Uterus (tissue), 2 donors: ENCODE measurements around the gene DIAPH3.

Source experiments
- POLR2A ChIP-seq, 2 donors: fragments of 450-650 bp; IDR thresholded peaks; one replicate each; pipeline ENCODE4 v1.6.1; 2016; ENCODE audit warnings: antibody characterized with exemption in 2 of 2, mild to moderate bottlenecking in 1 of 2, moderate library complexity in 1 of 2
- TF ChIP-seq, protein P1 (sequence below), 4 experiments: fragments of 200-600 bp in 2 of 4; fragments of 450-650 bp in 2 of 4; sonication (generic) in 2 of 4; IDR thresholded peaks; one replicate each; pipeline ENCODE4 v1.5.1; 2016 to 2019; ENCODE audit warnings: antibody characterized with exemption in 4 of 4, mild to moderate bottlenecking in 2 of 4, moderate library complexity in 1 of 4

DNA sequence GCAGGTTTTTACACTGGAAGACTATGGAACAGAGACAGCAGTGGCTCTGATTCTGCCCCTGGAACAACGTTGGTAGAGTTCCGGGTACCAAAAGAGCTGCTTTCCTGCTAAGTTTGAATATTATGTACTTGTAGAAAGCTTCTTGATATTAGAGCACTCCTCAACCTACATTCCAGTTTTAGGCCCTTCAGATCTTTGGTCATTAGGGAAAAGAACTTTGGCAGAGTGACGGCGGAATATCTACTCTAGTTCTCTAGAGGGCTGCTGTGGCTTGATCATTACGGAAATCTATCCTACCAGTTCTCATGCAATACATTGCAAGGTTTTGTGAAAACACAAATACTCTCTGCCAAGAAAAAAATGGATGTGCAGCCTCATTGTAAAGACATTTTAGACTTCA lies 415.7 kb downstream of the DIAPH3 start:
- TF ChIP-seq, protein P1, sequence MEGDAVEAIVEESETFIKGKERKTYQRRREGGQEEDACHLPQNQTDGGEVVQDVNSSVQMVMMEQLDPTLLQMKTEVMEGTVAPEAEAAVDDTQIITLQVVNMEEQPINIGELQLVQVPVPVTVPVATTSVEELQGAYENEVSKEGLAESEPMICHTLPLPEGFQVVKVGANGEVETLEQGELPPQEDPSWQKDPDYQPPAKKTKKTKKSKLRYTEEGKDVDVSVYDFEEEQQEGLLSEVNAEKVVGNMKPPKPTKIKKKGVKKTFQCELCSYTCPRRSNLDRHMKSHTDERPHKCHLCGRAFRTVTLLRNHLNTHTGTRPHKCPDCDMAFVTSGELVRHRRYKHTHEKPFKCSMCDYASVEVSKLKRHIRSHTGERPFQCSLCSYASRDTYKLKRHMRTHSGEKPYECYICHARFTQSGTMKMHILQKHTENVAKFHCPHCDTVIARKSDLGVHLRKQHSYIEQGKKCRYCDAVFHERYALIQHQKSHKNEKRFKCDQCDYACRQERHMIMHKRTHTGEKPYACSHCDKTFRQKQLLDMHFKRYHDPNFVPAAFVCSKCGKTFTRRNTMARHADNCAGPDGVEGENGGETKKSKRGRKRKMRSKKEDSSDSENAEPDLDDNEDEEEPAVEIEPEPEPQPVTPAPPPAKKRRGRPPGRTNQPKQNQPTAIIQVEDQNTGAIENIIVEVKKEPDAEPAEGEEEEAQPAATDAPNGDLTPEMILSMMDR (IDR thresholded peaks at IDR 0.05), result no peak
- TF ChIP-seq POLR2A (IDR thresholded peaks at IDR 0.05), result no peak
